GM21576 (cell line): ENCODE results near the gene SND1.

ENCODE experiments used
- ATAC-seq: cut with Tn5 transposase; IDR thresholded peaks from one replicate; pipeline ENCODE4 v1.9.1; 2021; ENCODE audit warnings: mild to moderate bottlenecking, moderate library complexity; ENCODE audit not compliant: unreplicated experiment

The SND1 gene

DNA sequence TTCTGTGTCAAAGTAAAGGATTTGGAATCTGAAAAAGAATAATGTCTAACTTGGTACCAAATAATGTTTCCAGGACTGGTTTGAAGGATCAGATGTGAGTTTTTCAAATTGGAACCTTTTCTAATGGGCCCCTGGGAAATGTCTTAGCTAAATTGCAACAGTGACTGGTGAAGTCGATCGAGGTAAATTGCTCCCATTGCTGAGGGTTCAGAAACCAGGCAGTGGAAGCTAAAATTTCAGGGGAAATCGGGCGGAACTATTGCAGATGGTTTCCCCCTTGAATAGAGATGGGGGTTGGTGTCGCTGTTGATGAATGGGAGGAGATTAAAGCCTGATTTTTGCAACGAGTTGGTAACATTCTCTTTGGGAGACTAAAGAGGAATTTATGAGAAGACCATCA, 112.7 kb downstream of the SND1 start:
- ATAC-seq = no peak

DNA sequence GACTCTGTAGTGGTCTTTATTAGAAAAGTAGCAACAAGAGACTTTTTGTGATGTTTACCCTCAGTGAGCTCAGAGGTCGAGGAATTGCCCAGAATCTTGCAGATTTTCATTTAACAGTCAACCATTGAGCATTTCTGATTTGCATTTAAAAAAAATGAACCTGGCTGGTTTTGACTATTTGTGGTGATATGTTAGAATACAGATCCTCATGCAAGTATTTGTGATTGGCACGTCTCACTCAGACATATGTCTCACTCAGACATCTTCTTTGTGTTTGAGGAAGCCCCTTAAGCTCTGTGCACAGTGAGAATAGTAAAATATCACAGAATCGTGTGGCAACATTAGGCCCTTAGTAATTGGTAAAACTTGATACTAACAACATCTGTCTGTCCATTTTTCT, 113.2 kb downstream of the SND1 start:
- ATAC-seq = no peak

DNA sequence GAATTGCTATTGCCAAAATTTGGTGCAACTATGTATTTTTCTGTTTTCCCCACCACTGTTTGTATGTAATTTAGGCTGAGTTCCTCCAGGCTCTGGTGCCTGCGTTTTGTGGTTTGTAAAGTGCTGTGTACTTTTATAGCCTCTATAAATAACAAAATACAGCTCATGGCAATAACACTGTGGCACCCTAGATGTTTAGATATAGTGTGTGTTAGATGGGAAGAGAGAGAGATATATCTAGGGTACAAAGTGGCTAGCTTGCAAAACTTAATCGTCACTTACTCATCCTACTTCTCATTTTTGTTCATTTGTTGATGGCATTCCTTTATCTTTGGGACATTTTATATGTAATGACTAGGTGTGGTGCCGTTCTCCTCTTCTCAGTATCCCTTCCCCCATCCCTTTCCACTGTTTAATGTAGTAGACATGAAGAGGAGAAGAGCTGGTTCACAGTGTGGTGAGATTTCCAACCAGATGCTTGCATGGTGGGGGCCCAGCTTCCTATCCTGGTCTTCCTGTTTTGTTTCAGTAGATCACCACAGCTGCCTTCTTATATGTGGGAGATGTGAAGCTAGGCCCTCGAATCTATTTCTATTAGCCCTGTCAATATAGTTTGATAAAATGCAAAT, 115.0 kb downstream of the SND1 start:
- ATAC-seq = no peak

DNA sequence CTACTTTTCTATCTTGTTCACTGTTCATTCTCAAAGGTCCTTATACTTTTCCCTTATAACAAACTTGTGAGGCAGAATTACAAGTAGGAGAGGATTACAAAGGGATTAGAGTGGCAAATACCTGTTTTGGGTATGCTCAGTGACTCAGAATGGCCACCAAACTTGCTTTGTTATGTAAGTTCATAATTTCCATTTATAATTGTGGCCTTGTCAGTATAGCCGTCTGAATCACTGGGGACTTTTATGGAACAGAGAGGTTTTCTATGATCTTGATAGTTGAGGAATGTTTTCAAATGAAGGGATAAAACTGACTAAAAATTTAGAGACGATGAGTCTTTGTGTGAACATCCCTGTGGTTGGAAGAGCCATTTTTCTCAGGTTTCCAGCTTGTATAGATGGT, 116.2 kb downstream of the SND1 start:
- no peak for ATAC-seq

DNA sequence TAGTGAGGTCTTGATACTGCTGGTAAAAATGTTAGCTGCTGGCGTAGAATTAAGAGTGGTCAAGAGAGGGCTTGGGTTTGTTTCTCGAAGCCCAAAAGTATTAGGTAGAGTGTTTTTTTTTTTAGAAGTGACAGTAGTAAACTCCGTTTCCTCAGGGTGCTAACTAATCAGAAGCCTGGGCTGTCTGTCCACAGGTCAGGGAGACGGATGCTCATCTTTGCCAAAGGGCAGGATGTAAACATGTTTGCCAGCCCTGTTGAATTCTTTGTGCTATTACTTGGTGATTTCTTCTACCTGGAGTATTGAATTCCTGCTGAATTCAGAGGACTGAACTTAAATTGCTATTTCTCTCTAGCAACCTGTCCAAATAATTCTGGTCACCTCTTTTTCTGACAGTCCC, 117.1 kb downstream of the SND1 start:
- ATAC-seq = no peak

DNA sequence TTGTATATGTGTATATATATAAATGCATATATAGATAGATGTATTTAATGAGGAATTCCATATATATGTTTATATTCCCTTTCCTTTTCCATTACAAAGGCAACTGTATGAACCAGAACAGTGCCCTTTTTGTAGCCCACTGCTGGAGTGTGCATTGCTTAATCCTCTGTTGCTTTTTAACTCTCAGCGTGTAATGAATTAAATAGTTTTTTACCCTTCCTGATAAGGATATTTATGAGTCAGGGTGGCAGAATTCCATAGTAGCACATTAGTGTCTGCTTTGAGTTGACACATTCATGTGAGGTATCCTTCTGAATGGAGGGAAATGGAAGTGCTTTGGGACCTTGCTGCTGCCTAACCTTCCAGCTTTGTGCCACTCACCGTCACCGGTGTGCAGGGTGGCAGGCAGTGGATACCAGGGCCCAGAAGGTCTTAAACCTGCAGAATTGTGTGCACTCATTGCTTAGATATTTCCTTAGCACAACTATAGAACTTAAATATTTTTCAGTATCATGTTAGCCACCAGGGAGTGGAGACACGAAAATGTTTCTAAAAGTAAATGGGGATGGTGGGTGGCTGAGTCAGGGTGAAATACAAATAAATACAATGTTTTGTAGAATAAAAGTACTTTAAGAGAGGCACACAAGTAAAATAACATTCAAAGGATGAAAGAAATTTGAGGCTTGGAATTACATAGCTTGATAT, 117.9 kb downstream of the SND1 start:
- no peak for ATAC-seq

DNA sequence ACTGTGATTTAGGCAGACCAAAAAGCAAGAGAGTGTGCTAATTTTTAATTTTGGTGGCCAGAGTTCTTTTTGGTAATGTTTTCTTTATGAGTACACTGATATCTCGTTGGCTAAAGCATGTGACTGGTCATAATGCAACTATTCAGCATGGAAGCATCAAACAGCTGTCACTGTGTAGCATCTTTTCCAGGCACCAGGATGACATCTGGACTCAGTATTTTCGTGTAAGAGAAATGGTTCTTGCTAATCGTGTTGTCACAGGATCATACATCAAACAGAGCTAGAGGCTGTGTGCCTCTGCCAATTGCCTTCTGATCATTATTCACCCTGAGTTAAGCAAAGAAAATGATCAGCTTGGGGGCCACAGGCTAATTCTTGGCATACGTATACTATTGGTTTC, 118.9 kb downstream of the SND1 start:
- ATAC-seq = no peak

DNA sequence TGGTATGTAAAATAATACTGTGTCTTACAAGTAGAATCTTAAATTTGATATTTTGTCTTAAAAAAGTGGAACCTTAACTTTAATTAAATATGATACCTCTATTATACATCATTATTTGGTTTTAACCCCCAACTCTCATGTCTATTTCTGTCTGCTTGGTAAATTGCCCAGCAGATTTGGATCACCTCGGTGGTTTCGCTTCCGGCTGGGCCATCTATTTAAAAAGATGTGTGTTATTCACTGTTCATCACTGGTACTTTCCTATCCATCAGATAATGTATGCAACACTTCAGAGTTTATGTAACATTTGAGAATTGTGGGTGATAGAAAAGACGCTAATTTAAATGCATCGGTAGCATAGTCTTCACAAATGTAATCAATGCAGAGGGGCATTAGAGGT, 119.7 kb downstream of the SND1 start:
- no peak for ATAC-seq

DNA sequence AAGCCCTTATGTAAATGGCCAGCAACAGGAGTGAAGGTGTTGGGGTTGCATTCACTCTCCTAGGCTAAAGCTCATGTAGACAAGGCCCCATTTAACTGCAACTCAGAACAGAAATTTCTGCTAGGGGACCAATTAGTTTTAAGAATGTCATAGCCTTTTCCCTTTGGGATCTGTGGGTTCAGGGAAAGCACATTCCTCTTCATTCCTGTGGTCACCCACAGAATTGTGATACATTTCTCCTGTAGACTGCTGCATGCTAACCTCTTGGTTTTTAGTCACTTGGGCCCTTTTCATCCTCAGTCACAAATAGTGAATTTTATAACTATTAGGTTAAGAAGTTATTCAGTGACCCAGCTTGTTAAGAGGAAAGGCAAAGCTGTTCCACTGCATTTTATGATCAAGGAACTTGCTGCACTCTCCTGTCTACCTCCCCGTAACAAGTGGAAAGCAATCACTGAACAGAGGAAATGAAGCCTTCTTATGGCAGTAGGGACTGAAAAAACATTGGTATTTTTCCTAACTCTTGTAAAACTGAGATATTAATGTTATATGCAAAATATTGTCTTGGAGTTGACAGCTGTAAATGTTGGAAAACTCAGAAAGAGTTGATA, 124.9 kb downstream of the SND1 start:
- ATAC-seq = no peak

DNA sequence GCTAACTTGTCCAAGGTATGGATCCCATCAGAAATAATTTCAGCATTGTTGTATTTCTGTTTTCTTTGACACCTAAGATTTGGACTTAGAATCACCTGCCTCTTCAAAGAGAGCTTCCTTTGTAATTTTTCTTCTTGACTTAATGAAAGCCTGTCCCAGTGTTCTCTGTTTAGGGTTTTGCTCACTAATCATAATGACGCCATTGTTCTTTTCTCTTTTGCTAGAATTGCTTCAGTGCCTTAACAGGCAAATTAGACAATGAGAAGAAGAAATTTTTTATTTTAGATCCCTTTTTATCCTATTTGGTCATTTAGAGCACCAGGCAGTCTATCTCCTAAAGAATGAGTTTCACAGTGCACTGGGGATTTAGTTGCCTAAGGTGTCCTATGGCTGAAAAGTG, 128.5 kb downstream of the SND1 start:
- no peak for ATAC-seq

DNA sequence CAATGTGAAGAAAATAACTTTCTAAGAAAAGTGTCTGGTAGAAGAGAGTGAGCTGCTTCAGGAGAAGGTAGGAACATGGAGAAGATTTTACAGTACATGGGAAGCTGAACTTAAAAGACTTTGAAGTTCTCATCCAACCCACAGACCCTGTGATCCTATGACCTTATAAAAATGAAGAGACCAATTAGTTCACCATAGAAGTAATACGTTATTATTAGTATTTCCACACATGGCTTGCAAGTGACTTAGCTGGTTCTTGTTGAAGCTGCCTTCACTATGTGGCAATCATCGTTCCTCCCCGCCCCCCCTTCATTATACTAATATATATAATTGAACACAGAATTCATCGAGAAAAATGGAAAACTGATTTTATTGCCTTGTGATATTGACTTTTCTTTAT, 129.1 kb downstream of the SND1 start:
- ATAC-seq = no peak

DNA sequence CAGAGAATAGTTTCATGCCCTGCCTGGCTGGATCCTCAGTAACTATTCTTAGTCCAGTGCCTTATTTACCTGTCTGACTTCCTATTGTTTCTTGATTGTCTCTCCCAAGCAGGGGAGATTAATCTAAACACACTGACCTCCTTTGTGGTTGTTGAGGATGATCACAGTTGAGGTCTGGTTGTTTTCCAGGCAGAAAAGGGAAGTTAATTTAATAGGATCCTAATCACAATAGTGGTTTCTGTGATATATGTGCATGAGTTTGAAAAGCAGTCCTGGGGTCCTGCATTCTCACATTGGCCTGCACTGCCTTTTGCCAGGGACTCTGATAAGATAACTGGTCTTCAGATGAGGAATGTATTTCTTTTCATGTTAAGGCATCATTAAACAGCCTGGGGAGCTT, 130.1 kb downstream of the SND1 start:
- ATAC-seq = no peak

DNA sequence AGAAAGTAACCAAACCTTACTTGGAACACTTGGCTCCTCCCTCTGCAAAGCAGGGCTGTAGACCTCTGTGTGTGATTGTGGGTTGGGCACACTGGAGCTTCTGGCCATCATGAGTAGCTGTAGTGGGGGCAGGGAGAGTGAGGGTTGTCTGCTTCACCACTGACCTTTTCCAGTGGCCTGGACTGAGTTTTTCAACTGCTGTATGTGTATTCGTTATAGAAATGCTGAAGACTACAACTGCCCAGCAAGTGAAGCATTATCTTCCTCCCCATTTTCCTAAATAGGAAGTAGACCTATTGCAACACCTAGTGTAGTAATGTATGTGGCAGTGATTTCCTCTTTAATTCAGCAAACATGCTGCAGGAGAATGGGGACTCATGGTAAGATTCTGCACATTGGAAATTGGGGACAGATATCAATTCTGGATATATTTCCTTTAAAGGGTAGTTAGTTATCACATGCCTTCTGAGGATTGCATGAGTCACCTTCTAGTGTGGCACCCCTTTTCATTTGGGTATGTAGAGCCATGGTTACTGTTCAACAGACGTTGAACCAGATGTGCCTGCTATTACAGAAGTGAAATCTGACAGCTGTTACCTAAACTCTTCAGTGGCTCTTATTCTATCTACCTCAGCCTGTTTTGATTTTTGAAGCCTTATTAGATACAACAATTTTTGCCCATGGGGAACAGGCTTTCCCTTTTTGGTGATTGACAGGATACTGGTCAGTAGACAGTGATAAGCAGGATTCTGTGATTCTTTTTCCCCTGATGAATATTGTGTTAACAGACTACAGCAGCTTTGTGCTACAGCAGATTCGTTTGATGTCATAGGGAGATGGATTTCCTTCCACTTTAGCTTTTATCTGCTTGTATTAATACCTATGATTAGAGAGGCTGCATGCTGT, 130.9 kb downstream of the SND1 start:
- ATAC-seq = peak; percentile 79

DNA sequence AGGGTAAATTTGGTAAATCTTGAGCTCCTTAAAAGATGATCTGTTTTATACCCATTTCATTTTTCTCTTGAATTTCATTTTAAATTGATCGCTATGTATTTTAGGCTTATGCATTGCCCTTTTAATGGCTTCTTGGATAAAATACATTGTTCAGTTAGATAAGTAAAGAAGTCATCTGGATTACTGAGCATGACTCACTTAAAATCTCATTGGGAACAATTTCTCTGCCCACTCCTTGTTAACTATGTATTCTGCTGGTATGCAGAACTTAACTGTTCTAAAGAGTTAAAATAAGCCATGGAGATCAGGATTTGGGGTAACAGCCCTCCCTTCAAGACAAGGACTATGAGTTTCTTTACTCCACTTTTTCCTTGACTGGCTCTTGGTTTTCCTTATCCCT, 134.2 kb downstream of the SND1 start:
- no peak for ATAC-seq

DNA sequence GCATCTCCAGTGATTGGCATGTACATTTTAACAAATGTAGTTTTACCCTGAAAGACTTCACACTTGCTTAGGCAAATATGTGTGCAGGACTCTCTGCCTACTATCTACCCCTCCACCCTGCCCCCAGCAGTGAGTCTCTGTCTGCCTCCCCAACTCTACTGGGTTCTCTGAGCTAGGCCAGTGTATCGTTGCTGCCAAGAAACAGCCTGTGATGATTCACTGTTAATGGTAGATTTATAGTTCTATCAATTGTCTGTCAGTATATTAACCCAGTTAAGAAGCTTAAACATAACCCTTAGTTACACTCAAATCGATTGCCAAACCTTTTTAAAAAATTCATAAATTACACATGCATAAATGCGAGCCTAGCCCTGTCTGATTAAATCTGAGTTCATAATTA, 137.0 kb downstream of the SND1 start:
- ATAC-seq = no peak

DNA sequence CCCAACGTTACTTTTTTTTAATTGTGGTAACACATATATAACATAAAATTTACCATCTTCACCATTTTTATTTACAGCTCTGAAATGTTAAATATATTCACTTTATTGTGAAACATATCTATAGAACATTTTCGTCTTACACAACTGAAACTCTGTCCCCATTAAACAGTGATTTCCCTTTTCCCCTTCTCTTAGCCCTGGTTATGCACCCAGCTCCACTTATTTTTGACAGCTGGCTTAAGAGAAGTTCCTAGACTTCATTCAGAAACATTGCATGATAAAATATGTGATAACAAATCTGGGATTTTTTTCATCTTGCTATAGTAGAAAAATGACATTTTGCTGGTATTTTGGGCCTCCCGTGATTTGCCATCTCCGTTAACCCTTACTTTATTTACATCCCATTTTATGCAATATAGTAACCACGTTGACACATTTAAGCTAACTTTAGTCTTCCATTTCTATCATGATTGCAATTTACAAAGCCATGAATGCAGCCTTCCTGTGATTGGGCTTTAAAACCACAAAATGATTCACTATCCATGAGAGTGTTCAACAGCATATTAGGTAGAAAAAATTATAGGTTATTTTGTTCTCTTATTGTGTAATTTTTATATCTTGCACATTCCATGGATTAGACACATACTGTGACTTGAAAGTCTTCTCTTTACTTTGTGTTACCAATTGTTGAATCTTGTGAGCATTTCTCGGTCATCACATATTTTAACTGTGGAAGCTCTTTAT, 139.6 kb downstream of the SND1 start:
- no peak for ATAC-seq

DNA sequence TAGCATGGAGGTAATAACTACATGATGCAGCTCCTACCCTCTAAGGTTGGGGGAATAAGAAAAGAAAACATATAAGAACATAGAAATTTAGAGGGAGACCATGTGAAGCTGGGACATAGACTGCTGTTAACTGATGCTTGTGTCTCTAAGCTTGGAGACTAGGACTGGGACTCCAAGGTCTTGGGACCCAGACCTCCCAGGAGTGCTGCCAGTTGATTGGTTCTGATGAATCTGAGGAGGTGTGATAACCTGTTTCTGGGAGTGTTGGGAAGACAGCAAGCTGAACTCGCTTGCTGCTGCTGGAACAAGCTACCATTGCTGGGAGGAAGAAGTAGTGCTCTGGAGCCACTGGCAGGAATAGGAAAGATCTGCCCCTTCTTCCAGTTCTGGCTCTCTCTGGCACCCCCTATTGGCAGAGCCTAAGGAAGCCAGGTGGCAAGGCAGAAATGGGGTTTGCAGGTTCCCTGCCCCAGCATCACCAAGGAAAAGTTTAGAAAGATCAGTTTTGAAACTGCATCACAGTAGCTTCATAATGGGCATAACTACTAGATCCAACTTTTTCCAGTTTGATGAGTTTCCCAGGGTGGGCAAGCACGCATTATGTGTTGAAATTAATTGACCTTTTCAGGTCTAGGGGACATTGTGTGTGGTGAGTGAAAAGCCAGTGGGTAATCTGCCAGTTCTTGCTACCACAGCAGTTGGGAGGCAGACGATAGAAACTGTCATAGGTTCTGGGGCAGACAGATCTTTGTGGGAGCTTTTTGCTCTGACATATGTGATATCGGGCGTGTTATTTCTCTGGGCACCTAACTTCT, 140.7 kb downstream of the SND1 start:
- ATAC-seq = no peak

DNA sequence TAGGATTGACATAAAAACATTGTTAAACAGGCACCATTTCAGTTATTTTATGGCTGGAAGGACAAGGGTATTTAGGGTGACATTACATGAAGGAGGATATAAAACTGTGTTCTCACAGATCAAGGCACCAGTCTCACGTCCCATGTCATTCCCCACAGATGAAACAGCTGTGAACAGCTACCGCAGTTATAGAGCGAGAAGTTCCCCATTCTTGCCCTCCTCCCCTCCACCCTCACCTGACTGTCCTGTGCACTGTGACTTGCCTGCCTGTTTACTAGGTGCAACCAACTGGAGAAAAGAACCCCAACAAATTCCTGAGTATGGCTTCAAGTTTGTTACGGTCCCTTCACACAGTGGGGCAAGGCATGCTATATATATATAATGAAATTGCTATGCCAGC, 141.6 kb downstream of the SND1 start:
- ATAC-seq = no peak

DNA sequence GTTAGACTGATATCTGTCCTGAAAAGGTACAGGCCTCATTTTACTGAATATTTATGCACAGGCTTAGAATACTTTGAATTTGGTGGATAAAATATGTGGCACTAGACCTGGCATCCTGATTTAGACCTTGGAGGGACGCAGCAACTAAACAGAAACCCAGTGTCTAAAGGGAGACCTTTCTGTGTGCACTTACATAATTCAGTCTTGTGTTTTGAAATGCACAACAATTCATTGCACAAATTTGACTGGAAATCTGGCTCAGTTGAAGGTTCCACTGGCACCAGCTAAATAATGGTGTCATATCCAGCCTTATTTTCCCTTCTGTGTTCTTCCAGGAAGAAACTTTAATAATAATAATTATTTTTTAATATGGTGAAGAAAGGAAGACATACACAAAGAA, 142.1 kb downstream of the SND1 start:
- ATAC-seq = no peak

DNA sequence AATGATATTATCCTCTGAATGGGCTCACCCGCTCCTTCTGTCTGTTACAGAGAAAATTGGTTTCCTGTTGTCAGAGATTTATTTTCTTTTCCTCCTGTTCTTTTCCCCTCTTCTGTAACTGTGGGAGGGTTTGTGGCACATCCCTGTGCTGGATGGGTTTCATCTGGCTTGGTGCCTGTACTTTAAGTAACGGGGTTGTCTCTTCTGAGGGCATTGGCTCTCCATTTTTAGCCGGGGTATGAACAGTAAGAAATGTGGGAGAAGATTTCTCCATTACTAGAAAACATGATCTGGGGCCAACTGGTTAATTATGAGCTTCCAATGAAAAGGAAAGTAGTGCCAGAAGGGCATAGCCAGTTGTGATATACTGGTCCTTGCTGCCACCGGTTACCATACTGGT, 142.6 kb downstream of the SND1 start:
- no peak for ATAC-seq
